Endothelial cell of umbilical vein (primary cell): ENCODE measurements around the gene BCR. TPM values are rescaled to one million over a fixed set of nuclear protein-coding genes. Genes with fewer than 3 reads are reported as not detected.

Experiments used
- BruUV-seq: library from RNA; stranded (reverse); fragments of 400-500 nt; replicated peaks from 2 replicates; lab custom pipeline; 2021; lab: Mats Ljungman, UMichigan
- CTCF ChIA-PET: fragments of 300-600, 350-600 bp; sonication (Branson Sonifier 250); formaldehyde crosslinking; loops from one replicate; lab custom pipeline; 2021; ENCODE audit warnings: antibody characterized with exemption, inconsistent platforms; lab: Charles Lee
- POLR2A ChIA-PET: fragments of 300-600, 350-600 bp; sonication (Branson Sonifier 250); formaldehyde crosslinking; loops from one replicate; lab custom pipeline; 2021; ENCODE audit warnings: antibody characterized with exemption, inconsistent platforms; lab: Charles Lee
- DNase-seq: peaks from one replicate; pipeline ENCODE4 v3.0.0-alpha.2; 2011; ENCODE audit warnings: low read depth, low spot score
- FAIRE-seq: peaks from 2 replicates; lab custom pipeline; 2011; peaks lifted over from hg19 to GRCh38; lab: Jason Lieb, UNC
- H2AFZ ChIP-seq: 2 replicates; pipeline ENCODE4 v1.6.0; 2012; ENCODE audit warnings: low read depth, low read length, control low read depth, inconsistent platforms
- H3K27ac ChIP-seq: 2 replicates; pipeline ENCODE4 v1.5.1; 2011; ENCODE audit warnings: low read depth, mild to moderate bottlenecking, control low read depth, low read length, moderate library complexity; ENCODE audit not compliant: insufficient read depth
- H3K27me3 ChIP-seq, 2 experiments: 2 replicates each; pipeline versions ENCODE4 v1.6.0 to v1.6.1; 2011; ENCODE audit warnings: low read length in 2 of 2, mixed read lengths in 1 of 2; ENCODE audit not compliant: control insufficient read depth in 2 of 2, insufficient read depth in 2 of 2
- H3K36me3 ChIP-seq, 2 experiments: 2 replicates in 1 of 2; 3 replicates in 1 of 2; pipeline ENCODE4 v1.5.1; 2011; ENCODE audit warnings: low read length in 2 of 2, mild to moderate bottlenecking in 1 of 2, moderate library complexity in 1 of 2; ENCODE audit not compliant: control insufficient read depth in 2 of 2, insufficient read depth in 2 of 2; ENCODE audit errors: extremely low read depth in 1 of 2
- H3K4me1 ChIP-seq: 3 replicates; pipeline ENCODE4 v1.5.1; 2011; ENCODE audit warnings: mild to moderate bottlenecking, low read length; ENCODE audit not compliant: control insufficient read depth, insufficient read depth; ENCODE audit errors: extremely low read depth
- H3K4me2 ChIP-seq: 2 replicates; pipeline ENCODE4 v1.6.1; 2011; ENCODE audit warnings: low read length, control low read depth, mixed read lengths; ENCODE audit not compliant: insufficient read depth
- H3K4me3 ChIP-seq, 3 experiments: fragments of 200-600 bp in 1 of 3; sonication (generic), shearing (Covaris generic) in 1 of 3; replicated peaks in 1 of 3; 2 replicates each; pipeline ENCODE4 v1.5.1; 2011 to 2016; ENCODE audit warnings: control low read depth in 3 of 3, low read length in 3 of 3, mild to moderate bottlenecking in 2 of 3, inconsistent platforms in 1 of 3, low read depth in 1 of 3, moderate library complexity in 1 of 3; ENCODE audit not compliant: insufficient read depth in 1 of 3
- H3K79me2 ChIP-seq: 2 replicates; pipeline ENCODE4 v1.6.0; 2012; ENCODE audit warnings: low read length, inconsistent platforms; ENCODE audit not compliant: control insufficient read depth, insufficient read depth
- H3K9ac ChIP-seq: replicated peaks from 2 replicates; pipeline ENCODE3; 2011; ENCODE audit warnings: low read length, control low read depth; ENCODE audit not compliant: insufficient read depth; ENCODE audit errors: extremely low read depth
- H3K9me1 ChIP-seq: replicated peaks from 3 replicates; pipeline ENCODE4 v1.6.0; 2011; ENCODE audit warnings: mild to moderate bottlenecking, low read length; ENCODE audit not compliant: control insufficient read depth, insufficient read depth; ENCODE audit errors: extremely low read depth
- H3K9me3 ChIP-seq: replicated peaks from 2 replicates; pipeline ENCODE4 v1.5.1; 2012; ENCODE audit warnings: low read length, inconsistent platforms; ENCODE audit not compliant: control insufficient read depth, insufficient read depth
- H4K20me1 ChIP-seq: replicated peaks from 2 replicates; pipeline ENCODE3; 2011; ENCODE audit warnings: mild to moderate bottlenecking, low read length; ENCODE audit not compliant: control insufficient read depth, insufficient read depth; ENCODE audit errors: extremely low read depth
- CTCF ChIP-seq, 2 donors: IDR thresholded peaks; 1 replicate in 1 of 2; 2 replicates in 1 of 2; pipeline ENCODE4 v1.5.1; 2011; ENCODE audit warnings: low read length in 2 of 2, mild to moderate bottlenecking in 2 of 2, moderate library complexity in 2 of 2, control low read depth in 1 of 2, inconsistent platforms in 1 of 2, low read depth in 1 of 2; ENCODE audit not compliant: insufficient read depth in 1 of 2; ENCODE audit errors: extremely low read depth in 1 of 2
- EZH2 ChIP-seq: IDR thresholded peaks from 2 replicates; pipeline ENCODE4 v1.6.1; 2012; ENCODE audit warnings: borderline replicate concordance, low read depth, mild to moderate bottlenecking, moderate library complexity, low read length, inconsistent platforms; ENCODE audit not compliant: severe bottlenecking
- FOS ChIP-seq: IDR thresholded peaks from 2 replicates; pipeline ENCODE4 v1.6.1; 2011; ENCODE audit warnings: mild to moderate bottlenecking, low read length, moderate library complexity, borderline replicate concordance; ENCODE audit not compliant: insufficient read depth
- GATA2 ChIP-seq: IDR thresholded peaks from 2 replicates; pipeline ENCODE4 v1.7.0; 2011; ENCODE audit warnings: low read depth, mild to moderate bottlenecking, moderate library complexity, mixed read lengths, low read length; ENCODE audit not compliant: insufficient read length, insufficient read depth
- JUN ChIP-seq: IDR thresholded peaks from 2 replicates; pipeline ENCODE4 v1.6.1; 2011; ENCODE audit warnings: borderline replicate concordance, low read depth; ENCODE audit not compliant: insufficient read length, insufficient read depth
- MYC ChIP-seq: IDR thresholded peaks from one replicate; pipeline ENCODE4 v1.6.1; 2011; ENCODE audit warnings: mild to moderate bottlenecking, low read depth, low read length
- POLR2A ChIP-seq: IDR thresholded peaks from 2 replicates; pipeline ENCODE4 v1.6.1; 2012; ENCODE audit warnings: low read depth, mild to moderate bottlenecking, control low read depth, low read length
- POLR2AphosphoS5 ChIP-seq: IDR thresholded peaks from 2 replicates; pipeline ENCODE4 v1.6.1; 2012; ENCODE audit warnings: low read depth, mild to moderate bottlenecking, control low read depth, low read length, moderate library complexity; ENCODE audit not compliant: insufficient read depth
- dilution Hi-C: fragments of 300-500 bp; cut with MboI; formaldehyde crosslinking; loops from one replicate; pipeline ENCODE4 v1.15.0; 2019; ENCODE audit warnings: low sequenced_read_pairs; ENCODE audit not compliant: extremely low pct_ligation_motif_present
- intact Hi-C: fragments of 100-400 bp; cut with micrococcal nuclease; formaldehyde crosslinking; loops from one replicate; pipeline ENCODE4 v1.10.0; 2022
- polyA plus RNA-seq, 4 experiments: library from polyadenylated mRNA; depleted of rRNA in 3 of 4; stranded (reverse) in 3 of 4; unstranded in 1 of 4; fragments of >200 nt; gene quantifications; 2 replicates each; pipeline versions ENCODE4 v1.2.1 to v1.2.3, GENCODE V29; 2011 to 2012; ENCODE audit warnings: missing spikeins in 1 of 4
- total RNA-seq: library from RNA; stranded (reverse); gene quantifications from 2 replicates; pipeline ENCODE4 v1.2.3, GENCODE V29; 2021
- TF ChIP-seq, protein P1 (sequence below): IDR thresholded peaks from 2 replicates; pipeline ENCODE4 v1.6.1; 2011; ENCODE audit not compliant: insufficient read depth, insufficient read length

Gene BCR
- total and polyA plus RNA-seq, 2 donors (not counting 3 experiments of a cell fraction or from before 2014, with no cell fraction given): 129 to 141 TPM

DNA sequence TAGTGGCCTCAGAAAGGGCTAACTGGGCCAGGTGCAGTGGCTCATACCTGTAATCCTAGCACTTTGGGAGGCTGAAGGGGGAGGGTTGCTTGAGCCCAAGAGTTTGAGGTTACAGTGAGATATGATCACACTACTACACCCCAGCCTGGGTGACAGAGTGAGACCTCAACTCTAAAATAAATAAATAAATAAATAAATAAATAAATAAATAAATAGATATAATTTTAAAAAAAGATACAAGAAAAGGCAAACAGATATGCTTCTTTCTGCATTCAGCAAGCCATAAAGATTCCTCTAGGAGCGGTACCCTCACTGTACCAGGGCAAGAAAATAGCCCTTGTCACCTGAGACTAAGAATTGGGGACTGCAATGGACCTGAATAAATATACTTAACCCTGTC lies 37.2 kb upstream of the BCR start:
- DNase-seq (no peak), FAIRE-seq (no peak)
- no peak overlapping the region for H3K9ac ChIP-seq
- H3K9me1 ChIP-seq: no peaks in the 10 kb centered on the region
- intact Hi-C loops: loop anchor here (10.0 kb wide), 1 partner anchor 242 kb away; no protein-coding TSS in a partner anchor
- H3K9me3 ChIP-seq: no peaks in the 10 kb centered on the region
- H3K36me3 ChIP-seq: no peaks in the 10 kb centered on the region
- CTCF ChIA-PET: no interaction called here
- H4K20me1 ChIP-seq: no peaks in the 10 kb centered on the region
- H3K4me2 ChIP-seq: no peak overlapping the region
- no peaks in the 10 kb centered on the region for H3K27me3 ChIP-seq
- dilution Hi-C loops: no loop called here
- no TSS peak for BruUV-seq
- H2AFZ ChIP-seq: no peak overlapping the region
- H3K4me1 ChIP-seq: peaks cover 9% of the 10 kb centered on the region
- H3K79me2 ChIP-seq: no peaks in the 10 kb centered on the region
- POLR2A ChIA-PET: no interaction called here
- H3K27ac ChIP-seq: no peak overlapping the region
- H3K4me3 ChIP-seq: no peak overlapping the region
- TF ChIP-seq JUN: no peak
- TF ChIP-seq POLR2A: no peak
- no peak for TF ChIP-seq FOS
- TF ChIP-seq MYC: no peak
- no peak for TF ChIP-seq GATA2
- no peak for TF ChIP-seq CTCF (IDR thresholded peaks at IDR 0.05; ENCODE audit: extremely low read depth in 1 of 2, insufficient read depth in 1 of 2, low read depth in 1 of 2, low read length in 2 of 2)
- TF ChIP-seq, protein P1, sequence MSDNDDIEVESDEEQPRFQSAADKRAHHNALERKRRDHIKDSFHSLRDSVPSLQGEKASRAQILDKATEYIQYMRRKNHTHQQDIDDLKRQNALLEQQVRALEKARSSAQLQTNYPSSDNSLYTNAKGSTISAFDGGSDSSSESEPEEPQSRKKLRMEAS: no peak
- TF ChIP-seq POLR2AphosphoS5: no peak
- TF ChIP-seq EZH2: no peak
